H1 (cell line): ENCODE measurements around the gene FGFBP1. TPM values are rescaled to one million over a fixed set of nuclear protein-coding genes. Genes with fewer than 3 reads are reported as not detected.

ENCODE experiments used
- PHF8 ChIP-seq: fragments of 200-600 bp; sonication (generic); conservative IDR thresholded peaks from 2 replicates; pipeline ENCODE4 v1.7.1; 2012; ENCODE audit warnings: low read depth, mild to moderate bottlenecking, inconsistent platforms, low read length, moderate library complexity
- RNF2 ChIP-seq: fragments of 200-900, 300-1000 bp; sonication (generic); IDR thresholded peaks from 2 replicates; pipeline ENCODE4 v1.7.1; 2016; ENCODE audit warnings: borderline replicate concordance, low read depth, mild to moderate bottlenecking, antibody characterized with exemption, low read length; ENCODE audit not compliant: poor library complexity, severe bottlenecking; ENCODE audit errors: missing control alignments
- polyA plus RNA-seq, 7 experiments: library from polyadenylated mRNA; depleted of rRNA in 3 of 7; stranded (reverse) in 5 of 7; unstranded in 2 of 7; fragments of >200 nt in 5 of 7; fragments of 200-250 nt in 2 of 7; gene quantifications; 1 replicate in 5 of 7; 2 replicates in 1 of 7; 4 replicates in 1 of 7; pipeline versions ENCODE4 v1.2.1 to v1.2.3, GENCODE V29; 2011 to 2013; ENCODE audit warnings: missing spikeins in 2 of 7, mixed read lengths in 2 of 7
- total RNA-seq: library from RNA; stranded (reverse); fragmentation: NEBNext Ultra II Directional; extraction: Animal tissue kit (Norgen Biotek cat#: 25700); gene quantifications from 2 replicates; pipeline ENCODE4 v1.2.1, GENCODE V29; 2021

Gene FGFBP1
- total and polyA plus RNA-seq, 2 of the 8 experiments (the other 6 are each of a cell fraction or from before 2014, with no cell fraction given), result 0.17 to 0.20 TPM

DNA sequence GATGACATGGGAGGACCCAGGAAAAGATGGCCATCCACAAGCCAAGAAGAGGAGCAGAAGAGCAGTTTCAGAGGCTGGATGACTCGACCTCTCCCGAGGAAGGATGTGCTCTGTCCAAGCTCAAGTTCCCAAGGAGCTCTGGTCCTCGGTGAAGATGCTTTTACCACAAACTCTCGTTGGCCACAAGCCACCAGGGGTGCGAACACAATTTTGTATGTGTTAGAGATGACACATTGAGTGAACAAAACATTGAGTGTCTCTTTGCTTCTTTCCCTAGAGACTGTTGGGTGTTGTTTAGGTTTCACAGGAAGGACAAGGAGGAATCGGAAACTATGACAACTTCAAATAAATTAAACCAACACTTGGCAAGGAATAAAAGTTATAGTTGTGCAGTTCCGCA is 26.3 kb downstream of the FGFBP1 start (continued):
- TF ChIP-seq RNF2, result no peak
- no peak for TF ChIP-seq PHF8
